Measurements from ENCODE around the gene FOXN1. TPM values are rescaled to one million over a fixed set of nuclear protein-coding genes. Genes with fewer than 3 reads are reported as not detected.

FOXN1 gene
- total RNA-seq, 1 donor from 2014 or later, result not detected

DNA sequence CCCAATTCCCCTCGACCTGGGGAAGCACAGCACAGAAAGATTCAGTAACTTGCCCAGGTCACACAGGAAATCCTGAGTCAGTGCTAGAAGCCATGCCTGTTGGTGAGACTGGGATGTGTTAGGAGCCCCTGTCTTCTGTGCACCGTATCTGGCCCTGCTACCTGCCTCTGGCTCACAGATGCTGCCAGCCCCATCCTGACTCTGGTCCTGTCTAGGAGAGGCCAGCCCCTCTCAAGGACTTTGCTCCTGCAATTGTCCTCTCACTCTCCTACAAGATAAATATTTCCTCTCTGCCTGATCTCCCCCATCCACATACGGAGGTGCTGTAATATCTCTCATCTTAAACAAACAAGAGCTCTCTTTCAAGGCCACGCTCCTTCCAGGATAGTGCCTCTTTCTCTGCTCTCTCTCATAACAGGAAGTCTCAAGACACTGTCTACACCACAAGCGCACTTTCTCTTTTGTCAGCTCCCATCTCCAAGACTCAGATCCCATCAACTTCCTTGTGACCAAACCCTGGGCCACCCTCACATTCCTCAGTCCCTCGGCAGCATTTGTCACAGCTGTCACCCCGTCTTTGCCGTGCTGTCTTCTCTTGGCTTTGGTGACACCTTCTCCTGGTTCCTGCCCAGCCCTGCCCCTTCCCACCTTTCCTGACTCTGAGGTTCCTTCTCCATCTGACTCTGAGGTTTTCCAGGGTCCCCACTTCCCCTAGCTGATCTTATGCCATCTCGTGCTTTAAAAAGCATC, 30.8 kb upstream of the FOXN1 start:
- Histone ChIP-seq H3K79me2 (ENCODE audit: low read depth) (no peaks in the 10 kb centered on the region), H3K9me3 (ENCODE audit: low read depth) (no peaks in the 10 kb centered on the region), H3K9ac (no peak overlapping the region), H4K20me1 (ENCODE audit: low read depth) (no peaks in the 10 kb centered on the region), H3F3A (ENCODE audit: low read depth) (no peaks in the 10 kb centered on the region), H3K4me3 (no peak overlapping the region), H2AFZ (replicated peaks) (no peak overlapping the region), H3K4me1 (no peaks in the 10 kb centered on the region), H3K36me3 (no peaks in the 10 kb centered on the region), H3K4me2 (no peak overlapping the region), H3K27ac (no peak overlapping the region), H3K27me3 (no peaks in the 10 kb centered on the region)
- no peak for DNase-seq (ENCODE audit: low spot score)
- H3K27me3 Mint-ChIP-seq (ENCODE audit: insufficient read depth, low read depth), result peaks cover 3% of the 10 kb centered on the region
- H3K4me1 Mint-ChIP-seq, result peaks cover 5% of the 10 kb centered on the region
- H3K4me3 Mint-ChIP-seq, result no peak overlapping the region
- no peak overlapping the region for H3K27ac Mint-ChIP-seq
- H3K9me3 Mint-ChIP-seq, result no peaks in the 10 kb centered on the region
- H3K36me3 Mint-ChIP-seq, result no peaks in the 10 kb centered on the region
- TF ChIP-seq EZH2phosphoT487 (IDR thresholded peaks at IDR 0.05), result no peak
- no peak for TF ChIP-seq CTCF (IDR thresholded peaks at IDR 0.05)
- TF ChIP-seq EZH2 (IDR thresholded peaks at IDR 0.05), result no peak

- Histone ChIP-seq H2AFZ (replicated peaks) (no peak overlapping the region), H3K4me1 (no peaks in the 10 kb centered on the region), H3K27ac (no peak overlapping the region), H3K4me2 (no peak overlapping the region), H3K36me3 (no peaks in the 10 kb centered on the region), H3K4me3 (no peak overlapping the region), H4K20me1 (ENCODE audit: low read depth) (no peaks in the 10 kb centered on the region), H3F3A (ENCODE audit: low read depth) (no peaks in the 10 kb centered on the region), H3K27me3 (no peaks in the 10 kb centered on the region), H3K9ac (no peak overlapping the region), H3K79me2 (ENCODE audit: low read depth) (no peaks in the 10 kb centered on the region), H3K9me3 (ENCODE audit: low read depth) (no peaks in the 10 kb centered on the region)
- Mint-ChIP-seq H3K4me3 (no peak overlapping the region), H3K9me3 (no peaks in the 10 kb centered on the region), H3K27ac (no peak overlapping the region), H3K27me3 (ENCODE audit: insufficient read depth, low read depth) (peaks cover 3% of the 10 kb centered on the region), H3K36me3 (no peaks in the 10 kb centered on the region), H3K4me1 (no peaks in the 10 kb centered on the region)
- TF ChIP-seq EZH2 (IDR thresholded peaks at IDR 0.05) (no peak), EZH2phosphoT487 (IDR thresholded peaks at IDR 0.05) (no peak), CTCF (IDR thresholded peaks at IDR 0.05) (no peak)
- DNase-seq (ENCODE audit: low spot score), result no peak
These were observed 29.9 kb upstream of the FOXN1 start for GRCh38 chr17:28476076-28476865.

DNA sequence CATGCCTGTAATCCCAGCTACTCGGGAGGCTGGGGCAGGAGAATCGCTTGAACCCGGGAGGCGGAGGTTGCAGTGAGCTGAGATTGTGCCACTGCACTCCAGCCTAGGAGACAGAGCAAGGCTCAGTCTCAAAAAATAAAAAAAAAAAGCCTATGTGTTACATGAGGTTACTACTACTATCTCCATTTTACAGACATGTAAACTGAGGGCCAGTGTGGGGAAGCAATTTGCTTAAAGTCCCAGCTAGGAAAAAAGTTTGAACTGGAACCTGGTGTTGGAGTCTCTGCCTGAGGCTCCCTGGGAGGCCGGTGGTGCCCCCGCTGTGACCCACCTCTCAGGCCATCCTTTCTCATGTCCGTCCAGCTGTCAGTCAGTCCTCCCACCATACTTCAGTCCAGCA, 28.2 kb upstream of the FOXN1 start:
- Mint-ChIP-seq H3K4me1 (no peaks in the 10 kb centered on the region), H3K27me3 (ENCODE audit: insufficient read depth, low read depth) (peaks cover 6% of the 10 kb centered on the region), H3K9me3 (no peaks in the 10 kb centered on the region), H3K4me3 (peak overlapping the region; percentile 56), H3K27ac (no peak overlapping the region), H3K36me3 (no peaks in the 10 kb centered on the region)
- H3K36me3 ChIP-seq, result no peaks in the 10 kb centered on the region
- H3K27me3 ChIP-seq, result no peaks in the 10 kb centered on the region
- H3K4me1 ChIP-seq, result no peaks in the 10 kb centered on the region
- no peak overlapping the region for H3K9ac ChIP-seq
- H2AFZ ChIP-seq (replicated peaks), result no peak overlapping the region
- H4K20me1 ChIP-seq (ENCODE audit: low read depth), result no peaks in the 10 kb centered on the region
- no peak for DNase-seq (ENCODE audit: low spot score)
- H3K79me2 ChIP-seq (ENCODE audit: low read depth), result no peaks in the 10 kb centered on the region
- no peaks in the 10 kb centered on the region for H3K9me3 ChIP-seq (ENCODE audit: low read depth)
- no peak for TF ChIP-seq EZH2phosphoT487 (IDR thresholded peaks at IDR 0.05)
- TF ChIP-seq CTCF (IDR thresholded peaks at IDR 0.05), result no peak
- no peak for TF ChIP-seq EZH2 (IDR thresholded peaks at IDR 0.05)
- no peak overlapping the region for H3K27ac ChIP-seq
- no peak overlapping the region for H3K4me3 ChIP-seq
- H3F3A ChIP-seq (ENCODE audit: low read depth), result no peaks in the 10 kb centered on the region
- no peak overlapping the region for H3K4me2 ChIP-seq
